Fibroblast of skin of right quadriceps (primary cell): ENCODE data around the gene CYSTM1.

ENCODE experiments used
- DNase-seq: peaks from one replicate; pipeline ENCODE4 v3.0.0-alpha.2; 2013

Gene CYSTM1, protein sequence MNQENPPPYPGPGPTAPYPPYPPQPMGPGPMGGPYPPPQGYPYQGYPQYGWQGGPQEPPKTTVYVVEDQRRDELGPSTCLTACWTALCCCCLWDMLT

DNA sequence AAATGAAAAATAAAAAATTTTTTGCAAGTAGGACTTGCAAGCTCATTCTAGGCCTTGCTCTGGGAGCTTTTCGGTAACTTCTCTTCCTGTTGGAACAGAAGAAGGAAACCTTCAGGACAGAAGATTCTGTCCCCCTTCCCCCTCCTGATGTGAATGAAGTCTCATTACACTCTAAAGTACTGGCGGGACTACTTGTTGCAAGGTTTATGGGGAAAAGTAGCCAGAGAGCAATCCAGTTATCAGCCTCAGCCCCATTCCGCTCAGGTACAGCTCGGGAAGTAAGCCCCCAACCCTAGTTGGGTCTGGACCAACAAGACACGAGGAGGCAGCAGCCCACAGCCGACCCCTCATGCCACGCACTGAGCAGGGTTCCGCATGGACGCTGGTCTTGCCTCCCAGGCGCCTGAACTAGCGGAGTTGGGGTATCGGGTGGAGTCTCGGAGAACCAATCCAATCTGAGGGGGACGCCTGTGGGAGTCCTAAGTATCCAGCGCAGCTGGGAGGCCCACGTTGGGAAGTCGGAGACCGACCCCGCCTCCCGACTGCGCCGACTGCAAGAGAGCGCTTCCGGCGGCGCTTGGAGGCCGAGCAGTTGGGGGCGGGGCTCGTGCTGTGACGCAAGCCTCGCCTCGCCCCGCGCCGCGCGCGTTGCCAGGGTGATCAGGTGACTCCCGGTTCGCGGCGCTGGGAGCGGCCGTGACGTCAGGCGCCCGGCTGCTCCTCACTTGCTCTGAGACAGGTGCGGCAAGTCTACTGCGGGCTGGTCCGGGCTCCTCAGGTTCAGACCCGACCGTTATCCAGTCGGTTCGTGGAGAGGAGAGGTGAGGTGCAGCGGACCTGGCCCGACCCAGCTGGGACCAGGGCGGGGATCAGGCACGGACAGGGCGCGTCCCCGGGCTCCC, at the start of gene CYSTM1:
Gene CYSTM1, plus strand, starts transcription at position 724 of the 902 bp plus-strand sequence. CDS start 19,278 bp downstream, outside the sequence.
- peak; percentile 90 for DNase-seq

- no peak for DNase-seq
These were observed 49.4 kb upstream of the CYSTM1 start, which contains the start of gene IGIP for GRCh38 chr5:140125637-140126036. Gene IGIP, plus strand, starts transcription at chr5:140125937. Its CDS starts 2,540 bp downstream, at chr5:140128477.

DNA sequence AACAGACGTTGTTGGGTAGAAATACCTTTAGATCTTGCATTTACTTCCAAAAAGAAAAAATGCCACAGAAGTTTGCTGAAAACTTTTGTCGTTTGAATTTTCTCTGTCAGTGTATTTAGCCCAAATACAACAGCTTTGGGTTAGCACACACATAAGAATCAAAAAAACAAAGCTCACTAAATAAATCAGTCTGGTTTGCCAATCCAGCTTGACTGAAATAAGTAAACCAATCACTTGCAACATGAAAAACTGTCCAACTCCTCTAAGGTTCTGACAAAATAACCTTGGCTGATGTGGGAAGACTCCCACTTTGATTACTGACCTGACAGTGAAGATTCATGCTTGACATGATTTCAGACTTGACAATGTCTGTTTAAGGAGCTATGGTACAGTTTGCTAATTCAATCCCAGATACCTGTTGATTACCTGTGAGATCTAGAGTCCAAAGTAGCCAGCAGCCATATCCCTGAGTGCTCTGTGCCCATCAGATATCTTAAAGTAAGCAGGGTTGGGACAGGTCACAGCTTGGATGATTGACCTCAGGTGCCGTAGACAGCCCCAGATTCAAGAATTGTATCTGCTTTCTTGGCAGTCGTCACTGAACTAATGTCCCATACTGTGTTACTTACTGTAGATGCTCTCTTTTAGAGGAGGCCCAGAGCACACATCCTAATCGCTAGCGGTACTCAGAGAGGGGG, 48.5 kb upstream of the CYSTM1 start:
- no peak for DNase-seq

DNA sequence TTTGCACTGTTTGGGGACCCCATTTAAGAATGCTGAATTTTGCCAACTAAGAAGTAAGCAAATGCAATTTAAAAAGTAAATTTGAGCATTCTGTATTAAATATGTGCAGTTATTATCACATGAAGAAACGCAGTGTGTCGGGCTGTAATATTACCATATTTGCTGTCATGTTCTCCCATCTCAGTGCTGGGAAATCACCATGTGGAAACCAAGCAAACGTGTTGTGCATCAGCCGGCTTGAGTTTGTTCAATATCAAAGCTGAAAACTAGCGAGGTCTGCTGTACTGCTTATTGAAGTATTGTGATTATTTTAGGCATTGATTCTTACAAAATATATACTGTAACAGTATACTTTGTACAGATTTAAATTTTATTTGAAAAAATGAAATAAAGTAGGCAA, 46.6 kb upstream of the CYSTM1 start:
- DNase-seq, result no peak

DNA sequence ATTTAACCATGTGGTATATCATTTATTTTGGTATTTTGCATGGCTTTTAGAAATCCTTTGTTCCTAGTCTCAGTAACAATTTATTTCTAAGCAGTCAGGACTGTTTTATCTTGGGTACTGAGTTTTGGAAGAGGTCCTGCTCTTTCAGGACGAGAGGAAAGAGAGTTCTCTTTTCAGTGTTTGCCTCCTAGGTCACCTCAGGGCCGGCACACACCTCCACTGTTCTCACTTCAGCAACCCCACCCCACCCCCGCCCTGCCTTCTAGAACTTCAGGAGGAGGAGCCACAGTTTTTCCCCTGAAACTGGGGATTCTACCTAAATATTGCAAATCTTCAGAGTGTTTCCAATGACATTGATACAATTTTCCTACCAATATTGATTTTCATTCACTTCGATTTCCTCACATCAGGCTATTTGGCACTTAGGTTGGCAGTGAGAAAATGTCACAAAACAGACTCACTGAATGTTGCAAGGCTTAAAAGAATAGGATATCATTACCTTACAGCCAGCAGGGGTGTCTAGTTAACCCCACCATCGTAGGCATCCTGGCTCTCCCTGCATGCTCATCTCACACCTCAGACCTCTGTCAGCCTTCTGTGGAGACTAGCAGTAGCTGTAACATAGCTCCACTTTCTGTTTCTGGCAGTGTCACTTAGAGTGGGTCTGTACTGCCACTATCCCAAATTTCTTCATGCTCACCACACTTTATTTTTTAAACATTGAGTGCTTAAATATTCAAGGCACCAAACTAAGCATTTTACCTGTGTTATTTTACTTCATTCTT, 43.8 kb upstream of the CYSTM1 start:
- DNase-seq, result no peak

GRCh38 chr5:140131967-140132409, 43.0 kb upstream of the CYSTM1 start:
- peak; percentile 94 for DNase-seq

DNA sequence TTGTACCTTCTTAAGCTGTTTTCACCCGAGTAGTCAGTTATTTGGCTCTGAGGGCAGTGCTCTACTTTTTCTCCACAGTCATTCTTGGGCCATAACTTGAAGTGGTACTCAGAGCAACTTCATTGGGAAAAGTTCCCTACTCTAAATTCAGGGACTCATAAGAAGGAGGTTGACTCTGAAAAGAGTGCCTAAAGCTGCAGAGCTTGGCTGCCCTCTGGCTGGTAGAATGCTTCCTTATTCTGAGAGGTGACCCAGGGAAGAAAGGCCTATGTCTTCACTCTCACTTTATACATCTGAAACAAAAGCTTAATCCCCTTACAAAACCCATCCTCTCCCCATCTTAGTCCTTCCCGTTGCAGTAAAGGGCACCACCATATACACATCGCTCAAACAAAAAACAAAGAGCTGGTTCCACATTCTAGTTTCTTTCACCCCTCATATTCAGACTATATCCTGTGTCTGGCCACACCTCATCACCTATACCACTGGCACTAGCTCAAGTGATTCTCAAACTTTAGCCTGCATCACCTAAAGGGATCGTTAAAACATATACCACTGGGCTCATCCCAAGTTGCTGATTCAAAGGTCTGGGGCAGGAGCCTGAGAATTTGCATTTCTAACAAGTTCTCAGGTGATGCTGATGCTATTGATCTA, 41.3 kb upstream of the CYSTM1 start:
- no peak for DNase-seq

DNA sequence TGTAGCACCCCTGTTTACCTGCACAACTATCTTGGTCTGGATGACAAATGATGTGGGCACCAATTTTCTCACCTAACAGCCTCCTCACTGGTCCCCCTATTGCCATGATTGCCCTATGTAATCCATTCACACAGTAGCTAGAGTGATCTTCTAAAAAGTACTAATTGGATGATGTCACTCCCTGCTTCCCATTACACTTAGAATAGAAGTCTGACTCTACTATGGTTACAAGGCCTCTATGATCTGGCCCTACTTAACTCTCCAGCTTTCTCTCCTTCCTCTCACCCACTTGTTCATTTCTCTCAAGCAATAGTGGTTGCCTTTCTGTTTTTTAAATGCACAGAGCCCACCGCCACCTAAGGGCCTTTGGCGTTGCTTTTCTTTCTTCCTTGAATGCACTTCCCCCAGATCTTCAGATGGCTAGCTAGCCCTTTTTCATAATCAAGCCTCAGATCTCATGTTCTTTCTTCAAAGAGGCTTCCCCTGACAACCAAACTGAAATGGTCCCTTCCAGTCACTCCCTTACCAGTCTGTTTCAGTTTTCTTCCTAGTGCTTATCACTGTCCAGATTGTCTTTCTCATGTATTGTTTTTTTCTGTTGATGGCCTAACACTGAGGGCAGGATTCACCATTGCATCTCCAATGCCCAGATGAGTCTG, 40.6 kb upstream of the CYSTM1 start:
- no peak for DNase-seq

GRCh38 chr5:140135127-140135526, 39.9 kb upstream of the CYSTM1 start:
- DNase-seq, result no peak

- no peak for DNase-seq
These were observed 38.4 kb upstream of the CYSTM1 start for GRCh38 chr5:140136624-140137023.

DNA sequence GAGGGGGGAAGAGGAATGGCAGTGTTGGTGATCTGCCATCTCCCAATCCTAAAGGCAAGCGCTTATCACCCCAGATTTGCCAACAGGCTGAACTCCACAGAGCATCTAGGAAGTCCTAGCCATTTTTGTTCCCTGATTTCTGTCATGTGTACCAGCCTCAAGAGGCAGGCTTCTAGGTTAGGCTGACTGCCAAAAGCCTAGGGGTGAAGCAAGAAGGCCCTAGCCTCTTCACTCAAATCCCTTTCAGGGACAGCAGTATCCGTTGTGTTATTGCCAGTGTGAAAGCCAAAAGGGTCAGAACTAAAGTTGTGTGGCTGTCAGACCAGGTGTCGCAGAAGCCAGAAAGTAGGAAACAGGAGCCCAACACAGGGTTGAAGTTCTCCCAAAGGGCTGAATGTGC, 34.6 kb upstream of the CYSTM1 start:
- DNase-seq, result no peak

GRCh38 chr5:140141241-140141640, 33.7 kb upstream of the CYSTM1 start:
- DNase-seq, result peak; percentile 51

DNA sequence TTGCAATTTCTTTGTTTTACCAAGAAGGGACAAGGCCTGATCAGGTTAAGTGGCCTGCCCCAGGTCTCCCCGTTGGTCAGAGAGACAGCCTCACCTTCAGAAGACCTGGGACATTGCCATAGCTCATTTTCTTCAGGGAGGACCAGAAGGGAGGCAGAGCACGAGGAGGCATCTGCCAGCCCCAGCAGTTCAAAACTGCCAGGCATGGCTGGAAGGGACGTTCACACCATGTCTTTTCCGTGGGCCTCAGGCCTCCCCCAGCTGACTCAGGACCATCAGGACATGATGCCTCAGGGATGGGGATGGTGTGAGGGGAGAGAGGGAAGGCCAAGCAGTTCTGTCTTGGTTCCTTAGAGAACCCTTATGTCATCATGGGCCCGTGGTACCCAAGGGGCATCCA, 32.7 kb upstream of the CYSTM1 start:
- no peak for DNase-seq

DNA sequence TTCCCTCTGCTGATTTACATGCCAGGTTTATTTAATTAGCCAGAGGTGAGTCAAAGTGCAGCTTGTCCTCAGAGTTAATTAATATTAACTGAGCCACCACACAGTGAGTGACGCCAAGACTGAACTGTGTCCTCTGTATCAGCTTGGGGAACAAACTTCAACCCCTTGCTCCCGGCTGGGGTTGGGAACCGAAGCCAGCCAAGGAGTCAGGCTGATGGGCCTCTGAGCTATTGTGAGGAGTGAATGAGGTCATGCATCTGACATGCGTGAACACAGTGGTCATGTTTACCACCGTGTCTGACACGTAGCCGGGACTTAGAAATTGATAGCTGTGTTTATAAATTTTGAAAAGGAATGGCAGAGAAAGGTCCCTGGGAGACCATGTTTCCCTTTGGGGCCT, 32.1 kb upstream of the CYSTM1 start:
- DNase-seq, result no peak

GRCh38 chr5:140143521-140144258, 31.3 kb upstream of the CYSTM1 start:
- DNase-seq, result no peak

GRCh38 chr5:140145256-140145655, 29.7 kb upstream of the CYSTM1 start:
- no peak for DNase-seq

DNA sequence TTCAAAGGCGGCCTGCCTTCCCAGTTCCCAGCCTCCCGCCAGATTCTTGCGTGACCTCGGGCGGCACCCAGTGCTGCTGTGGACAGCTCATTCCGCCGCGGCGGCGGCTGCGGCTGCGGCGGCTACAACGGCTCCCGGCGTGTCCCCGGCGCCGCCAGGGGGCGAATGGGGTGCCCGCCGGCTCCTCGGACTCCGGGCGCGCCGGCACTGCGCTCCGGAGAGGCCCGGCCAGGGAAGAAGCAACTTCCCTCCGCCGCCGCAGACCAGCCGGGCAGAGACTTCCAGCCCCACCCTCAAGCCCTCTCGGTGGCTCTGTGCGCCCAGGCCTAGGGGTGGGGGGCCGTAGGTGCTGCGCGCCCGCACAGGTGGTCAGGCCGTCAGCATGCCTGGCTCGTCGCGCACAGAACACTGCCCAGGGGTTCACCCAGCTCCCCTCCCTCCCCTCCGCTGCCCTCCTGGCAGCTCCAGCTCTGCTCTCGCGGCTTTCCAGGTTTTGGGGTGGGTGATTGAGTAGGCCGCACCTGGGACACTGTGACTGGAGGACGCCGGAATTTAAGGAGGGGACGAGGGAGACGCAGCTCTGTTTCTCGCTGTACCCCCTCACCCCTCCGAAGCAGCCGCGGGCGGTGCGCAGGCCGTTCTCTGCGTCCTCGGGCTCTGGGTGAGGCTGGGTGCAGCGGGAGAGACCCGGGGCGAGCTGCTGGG, 29.0 kb upstream of the CYSTM1 start:
- peak; percentile 65 for DNase-seq

- DNase-seq, result no peak
These were observed 28.5 kb upstream of the CYSTM1 start for GRCh38 chr5:140146523-140146842.

GRCh38 chr5:140147460-140147859, 27.5 kb upstream of the CYSTM1 start:
- no peak for DNase-seq

DNA sequence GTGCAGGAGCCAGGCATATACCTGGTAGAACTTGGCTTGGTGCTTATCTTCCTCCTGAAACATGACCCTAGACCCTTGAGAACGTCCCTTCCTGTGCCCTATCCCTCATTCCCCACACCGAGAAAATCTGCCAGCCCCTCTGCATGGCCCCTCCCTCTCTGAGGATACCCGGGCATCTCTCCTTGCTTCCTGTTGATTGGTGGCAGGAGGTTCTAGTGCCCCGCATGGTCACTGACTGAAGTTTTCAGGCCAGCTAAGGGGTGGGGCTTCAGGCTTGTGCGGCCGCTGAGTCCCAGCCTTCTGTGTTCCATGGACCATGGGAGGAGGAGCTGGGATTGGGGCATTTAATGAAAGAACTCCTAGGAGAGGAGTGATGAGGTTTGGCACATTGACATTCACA, 26.5 kb upstream of the CYSTM1 start:
- no peak for DNase-seq

DNA sequence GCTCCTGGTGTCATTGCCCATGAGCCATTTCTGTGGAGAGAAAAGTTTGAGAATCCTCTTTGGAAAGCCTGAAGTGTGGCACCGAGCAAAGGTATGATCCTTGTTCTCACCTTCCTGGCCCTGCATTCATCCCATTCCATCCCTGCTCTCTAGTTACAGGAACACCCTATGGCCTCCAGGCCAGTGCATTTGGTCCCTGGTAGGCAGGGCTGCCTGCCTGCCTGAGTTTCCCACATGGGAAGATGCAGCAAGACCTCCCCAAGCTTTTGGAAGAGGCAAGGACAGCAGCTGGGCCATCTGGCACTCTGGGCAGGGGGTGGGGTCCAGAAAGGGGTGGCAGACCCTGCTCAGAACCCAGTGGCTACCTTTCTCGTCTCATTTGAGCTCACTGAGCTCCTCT, 24.8 kb upstream of the CYSTM1 start:
- no peak for DNase-seq
